Islet of Langerhans (tissue), 1 donor: ENCODE data around the gene LMX1A.

Source experiments
- FAIRE-seq: peaks from one replicate; lab custom pipeline; 2011; peaks lifted over from hg19 to GRCh38; lab: Jason Lieb, UNC

Gene LMX1A

GRCh38 chr1:165265196-165265838, 91.2 kb downstream of the LMX1A start:
- FAIRE-seq: no peak

GRCh38 chr1:165259706-165260428, 96.6 kb downstream of the LMX1A start:
- no peak for FAIRE-seq

GRCh38 chr1:165259236-165259635, 97.3 kb downstream of the LMX1A start:
- FAIRE-seq: peak; percentile 62

GRCh38 chr1:165257969-165258459, 98.5 kb downstream of the LMX1A start:
- FAIRE-seq: peak; percentile 97

GRCh38 chr1:165254896-165255625, 101.5 kb downstream of the LMX1A start:
- FAIRE-seq: no peak

GRCh38 chr1:165254376-165254775, 102.1 kb downstream of the LMX1A start:
- FAIRE-seq: no peak

- FAIRE-seq: no peak
Observed at GRCh38 chr1:165253818-165254254, 102.7 kb downstream of the LMX1A start.

- FAIRE-seq: no peak
Observed at GRCh38 chr1:165248969-165249571, 107.4 kb downstream of the LMX1A start.

- FAIRE-seq: no peak
Observed at GRCh38 chr1:165241952-165242351, 114.6 kb downstream of the LMX1A start.

GRCh38 chr1:165241321-165241720, 115.2 kb downstream of the LMX1A start:
- no peak for FAIRE-seq

GRCh38 chr1:165240492-165240891, 116.0 kb downstream of the LMX1A start:
- FAIRE-seq: no peak

GRCh38 chr1:165239873-165240272, 116.6 kb downstream of the LMX1A start:
- no peak for FAIRE-seq

- no peak for FAIRE-seq
Observed at GRCh38 chr1:165235777-165236291, 120.7 kb downstream of the LMX1A start.

GRCh38 chr1:165235155-165235776, 121.2 kb downstream of the LMX1A start:
- no peak for FAIRE-seq

GRCh38 chr1:165234149-165234548, 122.4 kb downstream of the LMX1A start:
- FAIRE-seq: no peak

GRCh38 chr1:165228676-165229075, 127.8 kb downstream of the LMX1A start:
- FAIRE-seq: no peak

- FAIRE-seq: no peak
Observed at GRCh38 chr1:165228111-165228655, 128.3 kb downstream of the LMX1A start.

GRCh38 chr1:165226326-165226725, 130.2 kb downstream of the LMX1A start:
- no peak for FAIRE-seq

GRCh38 chr1:165225650-165226049, 130.9 kb downstream of the LMX1A start:
- FAIRE-seq: no peak

- no peak for FAIRE-seq
Observed at GRCh38 chr1:165225062-165225461, 131.5 kb downstream of the LMX1A start.

GRCh38 chr1:165224504-165224903, 132.0 kb downstream of the LMX1A start:
- FAIRE-seq: no peak

GRCh38 chr1:165222580-165222979, 133.9 kb downstream of the LMX1A start:
- no peak for FAIRE-seq
